Astrocyte of the cerebellum (primary cell): Measurements from ENCODE around the gene SENP1.
A peak's percentile ranks its signal among the peaks of the same experiment; 100 is the strongest.

Experiments used
- DNase-seq: peaks from one replicate; pipeline ENCODE4 v3.0.0-alpha.2; 2011; ENCODE audit warnings: low read depth
- H3K4me3 ChIP-seq: 2 replicates; pipeline ENCODE4 v1.5.1; 2011; ENCODE audit warnings: mild to moderate bottlenecking, low read depth, low read length, moderate library complexity
- CTCF ChIP-seq: IDR thresholded peaks from 2 replicates; pipeline ENCODE4 v1.5.1; 2012; ENCODE audit warnings: low read length, low read depth, moderate library complexity, mild to moderate bottlenecking; ENCODE audit errors: missing control alignments
- in situ Hi-C: cut with HindIII; loops from 2 replicates; pipeline ENCODE4 v1.10.0; 2017; ENCODE audit warnings: low sequenced_read_pairs

The SENP1 gene

GRCh38 chr12:48092611-48093010 lies 13.3 kb downstream of the SENP1 start:
- no peak for DNase-seq
- in situ Hi-C loops, result no loop called here
- H3K4me3 ChIP-seq, result no peak overlapping the region
- no peak for TF ChIP-seq CTCF

- H3K4me3 ChIP-seq, result no peak overlapping the region
- no peak for TF ChIP-seq CTCF
- no peak for DNase-seq
- in situ Hi-C loops, result no loop called here
Observed at GRCh38 chr12:48086327-48086726, 19.6 kb downstream of the SENP1 start.

- DNase-seq, result no peak
- no peak overlapping the region for H3K4me3 ChIP-seq
- in situ Hi-C loops, result loop anchor here (5.0 kb wide), 1 partner anchor 92 kb away; no protein-coding TSS in a partner anchor
- no peak for TF ChIP-seq CTCF
Observed at GRCh38 chr12:48084841-48085460, 20.9 kb downstream of the SENP1 start.

- TF ChIP-seq CTCF, result no peak
- peak; percentile 9 for DNase-seq
- in situ Hi-C loops, result loop anchor here (5.0 kb wide), 1 partner anchor 93 kb away; no protein-coding TSS in a partner anchor
Observed at GRCh38 chr12:48084066-48084465, 21.8 kb downstream of the SENP1 start.

GRCh38 chr12:48080821-48081220 lies 25.1 kb downstream of the SENP1 start:
- in situ Hi-C loops, result loop anchor here (5.0 kb wide), 1 partner anchor 96 kb away; no protein-coding TSS in a partner anchor
- no peak for DNase-seq
- H3K4me3 ChIP-seq, result no peak overlapping the region
- no peak for TF ChIP-seq CTCF

More at GRCh38 chr12:48084066-48084465, 21.8 kb downstream of the SENP1 start:
- no peak overlapping the region for H3K4me3 ChIP-seq

- DNase-seq, result no peak
- no peak for TF ChIP-seq CTCF
- H3K4me3 ChIP-seq, result no peak overlapping the region
- in situ Hi-C loops, result loop anchor here (5.0 kb wide), 1 partner anchor 97 kb away; no protein-coding TSS in a partner anchor
Observed at GRCh38 chr12:48080285-48080684, 25.6 kb downstream of the SENP1 start.
